Measurements from ENCODE around the gene ACIN1. TPM values are rescaled to one million over a fixed set of nuclear protein-coding genes. Genes with fewer than 3 reads are reported as not detected.

Gene ACIN1
- total and polyA plus RNA-seq, 2 of the 13 experiments (the other 11 are each of a cell fraction or from before 2014, with no cell fraction given), result 165 to 183 TPM

DNA sequence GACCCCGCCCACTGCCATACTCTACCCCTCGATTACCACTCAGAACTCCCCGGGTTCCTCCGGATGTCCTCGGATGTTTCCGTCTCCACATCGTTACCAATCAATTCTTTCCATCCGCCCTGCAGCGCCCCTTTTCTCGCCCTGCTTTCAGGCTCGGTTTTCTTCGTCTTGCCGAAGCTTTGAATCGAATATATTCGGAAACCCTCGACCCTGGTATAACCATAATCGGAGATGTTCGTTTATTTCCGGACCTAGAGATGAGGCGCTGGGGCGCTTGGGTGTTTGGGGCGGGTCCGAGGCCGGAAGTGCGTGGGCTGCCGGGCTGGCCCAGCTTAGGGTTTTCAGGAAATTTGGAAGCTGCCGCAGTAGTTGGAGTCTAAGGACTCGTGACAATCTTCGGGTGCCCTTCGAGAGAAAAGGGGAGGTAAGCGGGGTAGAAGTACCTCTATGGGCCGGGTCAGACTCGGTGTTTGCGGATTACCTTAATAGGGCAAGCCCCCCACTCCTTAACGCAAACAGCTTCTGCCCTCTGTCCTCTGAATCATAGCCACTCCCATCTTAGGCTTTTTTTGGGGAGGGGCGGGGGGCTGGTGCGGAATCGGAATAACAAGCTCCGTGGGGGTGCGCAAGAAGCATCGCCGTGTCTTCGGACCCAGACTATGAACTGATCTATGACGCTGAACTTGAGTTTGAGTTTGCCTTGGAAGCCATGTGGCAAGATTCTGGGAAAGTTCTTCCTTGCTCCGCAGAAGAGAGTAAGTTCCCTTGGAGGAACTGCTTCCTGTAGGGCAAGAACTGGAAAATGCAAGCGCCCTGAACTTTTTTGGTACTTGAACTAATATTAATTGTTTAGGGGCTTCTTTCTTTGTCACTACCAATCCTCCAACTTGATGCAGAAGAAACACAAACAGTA, 516 bp upstream of the ACIN1 start, which contains the start of gene C14orf119 (continued):
- TF ChIP-seq, protein P1, sequence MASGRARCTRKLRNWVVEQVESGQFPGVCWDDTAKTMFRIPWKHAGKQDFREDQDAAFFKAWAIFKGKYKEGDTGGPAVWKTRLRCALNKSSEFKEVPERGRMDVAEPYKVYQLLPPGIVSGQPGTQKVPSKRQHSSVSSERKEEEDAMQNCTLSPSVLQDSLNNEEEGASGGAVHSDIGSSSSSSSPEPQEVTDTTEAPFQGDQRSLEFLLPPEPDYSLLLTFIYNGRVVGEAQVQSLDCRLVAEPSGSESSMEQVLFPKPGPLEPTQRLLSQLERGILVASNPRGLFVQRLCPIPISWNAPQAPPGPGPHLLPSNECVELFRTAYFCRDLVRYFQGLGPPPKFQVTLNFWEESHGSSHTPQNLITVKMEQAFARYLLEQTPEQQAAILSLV (CRISPR knock-in tag; IDR thresholded peaks at IDR 0.05; ENCODE audit: borderline replicate concordance), result 0 out of 2 replicates have a peak, but pooled peaks have one; percentile 41
- TF ChIP-seq KLF15 (CRISPR knock-in tag; IDR thresholded peaks at IDR 0.05; ENCODE audit: borderline replicate concordance), result 0 out of 2 replicates have a peak, but pooled peaks have one; percentile 59
- TF ChIP-seq BRD4 (CRISPR knock-in tag; IDR thresholded peaks at IDR 0.05), result peak; percentile 69
- TF ChIP-seq, protein P2, sequence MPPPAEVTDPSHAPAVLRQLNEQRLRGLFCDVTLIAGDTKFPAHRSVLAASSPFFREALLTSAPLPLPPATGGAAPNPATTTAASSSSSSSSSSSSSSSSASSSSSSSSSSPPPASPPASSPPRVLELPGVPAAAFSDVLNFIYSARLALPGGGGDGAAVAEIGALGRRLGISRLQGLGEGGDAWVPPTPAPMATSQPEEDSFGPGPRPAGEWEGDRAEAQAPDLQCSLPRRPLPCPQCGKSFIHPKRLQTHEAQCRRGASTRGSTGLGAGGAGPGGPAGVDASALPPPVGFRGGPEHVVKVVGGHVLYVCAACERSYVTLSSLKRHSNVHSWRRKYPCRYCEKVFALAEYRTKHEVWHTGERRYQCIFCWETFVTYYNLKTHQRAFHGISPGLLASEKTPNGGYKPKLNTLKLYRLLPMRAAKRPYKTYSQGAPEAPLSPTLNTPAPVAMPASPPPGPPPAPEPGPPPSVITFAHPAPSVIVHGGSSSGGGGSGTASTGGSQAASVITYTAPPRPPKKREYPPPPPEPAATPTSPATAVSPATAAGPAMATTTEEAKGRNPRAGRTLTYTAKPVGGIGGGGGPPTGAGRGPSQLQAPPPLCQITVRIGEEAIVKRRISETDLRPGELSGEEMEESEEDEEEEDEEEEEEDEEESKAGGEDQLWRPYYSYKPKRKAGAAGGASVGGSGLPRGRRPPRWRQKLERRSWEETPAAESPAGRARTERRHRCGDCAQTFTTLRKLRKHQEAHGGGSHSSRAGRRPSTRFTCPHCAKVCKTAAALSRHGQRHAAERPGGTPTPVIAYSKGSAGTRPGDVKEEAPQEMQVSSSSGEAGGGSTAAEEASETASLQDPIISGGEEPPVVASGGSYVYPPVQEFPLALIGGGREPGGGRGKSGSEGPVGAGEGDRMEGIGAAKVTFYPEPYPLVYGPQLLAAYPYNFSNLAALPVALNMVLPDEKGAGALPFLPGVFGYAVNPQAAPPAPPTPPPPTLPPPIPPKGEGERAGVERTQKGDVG (CRISPR knock-in tag; IDR thresholded peaks at IDR 0.05; ENCODE audit: borderline replicate concordance), result 0 out of 2 replicates have a peak, but pooled peaks have one; percentile 18

Data from HepG2 (cell line).